ENCODE results near the gene HMCES.

- TF ChIP-seq, protein P1, sequence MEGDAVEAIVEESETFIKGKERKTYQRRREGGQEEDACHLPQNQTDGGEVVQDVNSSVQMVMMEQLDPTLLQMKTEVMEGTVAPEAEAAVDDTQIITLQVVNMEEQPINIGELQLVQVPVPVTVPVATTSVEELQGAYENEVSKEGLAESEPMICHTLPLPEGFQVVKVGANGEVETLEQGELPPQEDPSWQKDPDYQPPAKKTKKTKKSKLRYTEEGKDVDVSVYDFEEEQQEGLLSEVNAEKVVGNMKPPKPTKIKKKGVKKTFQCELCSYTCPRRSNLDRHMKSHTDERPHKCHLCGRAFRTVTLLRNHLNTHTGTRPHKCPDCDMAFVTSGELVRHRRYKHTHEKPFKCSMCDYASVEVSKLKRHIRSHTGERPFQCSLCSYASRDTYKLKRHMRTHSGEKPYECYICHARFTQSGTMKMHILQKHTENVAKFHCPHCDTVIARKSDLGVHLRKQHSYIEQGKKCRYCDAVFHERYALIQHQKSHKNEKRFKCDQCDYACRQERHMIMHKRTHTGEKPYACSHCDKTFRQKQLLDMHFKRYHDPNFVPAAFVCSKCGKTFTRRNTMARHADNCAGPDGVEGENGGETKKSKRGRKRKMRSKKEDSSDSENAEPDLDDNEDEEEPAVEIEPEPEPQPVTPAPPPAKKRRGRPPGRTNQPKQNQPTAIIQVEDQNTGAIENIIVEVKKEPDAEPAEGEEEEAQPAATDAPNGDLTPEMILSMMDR (IDR thresholded peaks at IDR 0.05; ENCODE audit: poor library complexity) = no peak
- TF ChIP-seq EZH2phosphoT487 (IDR thresholded peaks at IDR 0.05; ENCODE audit: low read depth, severe bottlenecking, unreplicated experiment) = no peak
- TF ChIP-seq EZH2 (IDR thresholded peaks at IDR 0.05; ENCODE audit: borderline replicate concordance) = no peak
Observed at GRCh38 chr3:129313665-129314385, 35.2 kb downstream of the HMCES start.

Data from hepatocyte (in vitro differentiated cells).